AG04450 (cell line): ENCODE data around the gene MX1. TPM values are rescaled to one million over a fixed set of nuclear protein-coding genes. Genes with fewer than 3 reads are reported as not detected.

ENCODE experiments used
- CTCF ChIA-PET: fragments of 300-600, 350-600 bp; formaldehyde crosslinking; extraction: SDS; loops from one replicate; lab custom pipeline; 2022; ENCODE audit warnings: antibody characterized with exemption, inconsistent platforms; lab: Charles Lee
- POLR2A ChIA-PET: fragments of 350-600 bp; formaldehyde crosslinking; extraction: SDS; loops from one replicate; lab custom pipeline; 2021; ENCODE audit warnings: antibody characterized with exemption, inconsistent platforms; lab: Yijun Ruan, JAX
- DNase-seq: peaks from one replicate; pipeline ENCODE4 v3.0.0-alpha.2; 2011; ENCODE audit warnings: low read depth, low spot score
- H3K27ac ChIP-seq: one replicate; pipeline ENCODE4 v1.5.1; 2012; ENCODE audit warnings: low read depth, low read length, control low read depth
- H3K27me3 ChIP-seq: one replicate; pipeline ENCODE4 v1.6.0; 2012; ENCODE audit warnings: low read length; ENCODE audit not compliant: control insufficient read depth, insufficient read depth
- H3K4me3 ChIP-seq: 2 replicates; pipeline ENCODE4 v1.5.1; 2011; ENCODE audit warnings: mild to moderate bottlenecking, low read depth, low read length, control low read depth
- H3K9me3 ChIP-seq: 2 replicates; pipeline ENCODE4 v1.5.1; 2012; ENCODE audit warnings: low read length; ENCODE audit not compliant: control insufficient read depth, insufficient read depth
- polyA plus RNA-seq: library from polyadenylated mRNA; depleted of rRNA; stranded (reverse); fragments of >200 nt; gene quantifications from 2 replicates; pipeline ENCODE4 v1.2.3, GENCODE V29; 2011; rRNA removed
- TF ChIP-seq, protein P1 (sequence below): IDR thresholded peaks from 2 replicates; pipeline ENCODE4 v1.5.1; 2011; ENCODE audit warnings: low read depth, low read length, control low read depth, inconsistent platforms

The MX1 gene
- polyA plus RNA-seq, 1 experiment = 1.3 TPM

- peaks cover 47% of the 10 kb centered on the region for H3K27me3 ChIP-seq
Measured at GRCh38 chr21:41507521-41508414, 81.7 kb downstream of the MX1 start, which contains the start of gene TMPRSS2. Gene TMPRSS2 (minus strand): TSS chr21:41508158. CDS start chr21:41498133, 10,025 bp downstream.

DNA sequence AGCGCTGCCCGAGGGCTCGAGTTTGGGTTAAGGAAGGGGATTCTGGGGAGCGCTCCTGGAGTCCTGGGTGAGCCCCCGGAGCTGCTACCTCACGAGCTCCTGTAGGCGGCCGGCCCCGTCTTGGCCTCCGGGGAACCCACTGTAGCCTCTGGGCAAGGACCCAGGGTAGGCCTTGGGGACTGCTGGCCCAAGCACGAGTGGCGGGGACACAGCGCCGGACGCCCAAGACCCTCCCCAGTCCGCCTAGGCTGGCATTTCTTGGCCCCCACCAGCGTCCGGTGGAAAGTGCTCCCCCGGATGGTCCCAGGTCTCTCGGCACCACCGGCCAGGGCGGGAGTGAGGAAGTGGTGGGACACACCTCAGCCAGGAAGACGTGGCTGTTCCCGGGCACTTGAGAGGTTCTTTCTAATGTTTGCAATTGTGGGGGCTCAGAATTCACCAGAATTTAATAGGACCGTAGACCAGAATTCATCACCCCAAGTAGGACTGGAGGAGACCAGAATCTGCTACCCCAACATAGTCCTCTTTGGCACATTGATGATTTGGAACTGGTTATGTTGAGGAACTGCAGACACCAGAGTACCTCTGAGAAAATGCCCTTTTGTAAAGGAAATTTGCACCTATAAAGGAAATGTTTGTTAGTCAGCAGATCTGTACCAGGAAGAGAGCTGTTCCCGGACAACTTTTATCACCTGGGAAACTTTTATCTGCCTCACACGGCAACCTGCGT lies 82.5 kb downstream of the MX1 start:
- Histone ChIP-seq H3K27me3 (peaks cover 47% of the 10 kb centered on the region), H3K9me3 (no peaks in the 10 kb centered on the region; the same call in 1 of the 2 replicates), H3K27ac (no peak overlapping the region), H3K4me3 (no peak overlapping the region)
- TF ChIP-seq, protein P1, sequence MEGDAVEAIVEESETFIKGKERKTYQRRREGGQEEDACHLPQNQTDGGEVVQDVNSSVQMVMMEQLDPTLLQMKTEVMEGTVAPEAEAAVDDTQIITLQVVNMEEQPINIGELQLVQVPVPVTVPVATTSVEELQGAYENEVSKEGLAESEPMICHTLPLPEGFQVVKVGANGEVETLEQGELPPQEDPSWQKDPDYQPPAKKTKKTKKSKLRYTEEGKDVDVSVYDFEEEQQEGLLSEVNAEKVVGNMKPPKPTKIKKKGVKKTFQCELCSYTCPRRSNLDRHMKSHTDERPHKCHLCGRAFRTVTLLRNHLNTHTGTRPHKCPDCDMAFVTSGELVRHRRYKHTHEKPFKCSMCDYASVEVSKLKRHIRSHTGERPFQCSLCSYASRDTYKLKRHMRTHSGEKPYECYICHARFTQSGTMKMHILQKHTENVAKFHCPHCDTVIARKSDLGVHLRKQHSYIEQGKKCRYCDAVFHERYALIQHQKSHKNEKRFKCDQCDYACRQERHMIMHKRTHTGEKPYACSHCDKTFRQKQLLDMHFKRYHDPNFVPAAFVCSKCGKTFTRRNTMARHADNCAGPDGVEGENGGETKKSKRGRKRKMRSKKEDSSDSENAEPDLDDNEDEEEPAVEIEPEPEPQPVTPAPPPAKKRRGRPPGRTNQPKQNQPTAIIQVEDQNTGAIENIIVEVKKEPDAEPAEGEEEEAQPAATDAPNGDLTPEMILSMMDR = no peak
- CTCF ChIA-PET = no interaction called here
- DNase-seq = no peak
- POLR2A ChIA-PET = no interaction called here

More at GRCh38 chr21:41507521-41508414, 81.7 kb downstream of the MX1 start, which contains the start of gene TMPRSS2:
- H3K9me3 ChIP-seq = no peaks in the 10 kb centered on the region; the same call in 1 of the 2 replicates
- H3K4me3 ChIP-seq = no peak within 1 kb of the TSS
- ChIA-PET POLR2A (no interaction called here), CTCF (no interaction called here)
- H3K27ac ChIP-seq = no peak within 1 kb of the TSS
- TF ChIP-seq, protein P1 = no peak
- no peak for DNase-seq

Other genes starting within 250 kb of the MX1 start
- gene FAM3B, start 109.4 kb upstream of the MX1 start, polyA plus RNA-seq = not detected in 2 replicates
- gene MX2, start 64.2 kb upstream of the MX1 start, polyA plus RNA-seq = 0.76 and 0.82 TPM in 2 replicates
- gene TMPRSS2, start 81.9 kb downstream of the MX1 start, polyA plus RNA-seq = not detected in 2 replicates